GM20000 (cell line): Measurements from ENCODE around the gene CDX2.

ENCODE experiments used
- DNase-seq: peaks from one replicate; pipeline ENCODE4 v3.0.0; 2012; ENCODE audit warnings: low spot score
- TF ChIP-seq, protein P1 (sequence below): IDR thresholded peaks from 2 replicates; pipeline ENCODE4 v1.5.1; 2012; ENCODE audit warnings: mild to moderate bottlenecking, control low read depth; ENCODE audit errors: extremely low read depth, missing control alignments

Gene CDX2

DNA sequence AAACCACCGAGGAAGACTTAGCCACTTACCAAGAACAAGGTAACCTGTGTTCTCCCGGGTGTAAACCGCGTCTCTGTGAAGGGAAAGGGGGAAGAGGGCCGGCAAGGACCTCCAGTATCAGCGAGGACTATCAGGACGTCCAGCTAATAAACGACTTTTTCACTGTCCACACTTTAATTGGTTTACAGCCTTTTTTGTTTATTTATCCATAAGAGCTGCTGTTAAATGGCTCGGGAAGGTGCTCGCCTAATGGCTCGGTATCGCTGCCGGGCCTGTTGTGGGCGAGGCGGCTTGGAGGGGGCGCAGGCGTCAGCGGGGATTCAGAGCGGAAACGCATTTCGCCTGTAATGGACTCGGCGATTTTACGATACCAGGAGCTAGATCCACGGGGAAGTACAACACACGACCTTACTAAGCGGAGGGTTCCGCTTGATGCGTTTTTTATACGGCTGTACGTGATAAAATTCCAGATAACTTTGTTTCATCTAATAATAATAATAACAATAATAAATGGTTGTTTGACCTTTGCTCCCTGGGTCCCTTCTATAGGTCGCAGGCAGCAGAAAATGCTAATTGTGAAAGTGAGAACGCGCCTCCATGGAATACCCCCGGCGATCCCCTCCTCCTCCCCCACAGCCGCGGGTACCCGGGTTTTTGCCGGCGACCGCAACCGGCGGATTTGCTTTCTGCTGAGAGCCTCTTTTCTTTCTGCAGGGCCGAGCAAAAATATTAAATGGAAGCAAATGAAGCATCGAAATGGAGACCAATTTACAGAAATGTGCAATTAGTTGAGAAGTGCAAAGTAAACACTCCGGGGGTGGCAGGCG, 51.8 kb downstream of the CDX2 start:
- DNase-seq: no peak

DNA sequence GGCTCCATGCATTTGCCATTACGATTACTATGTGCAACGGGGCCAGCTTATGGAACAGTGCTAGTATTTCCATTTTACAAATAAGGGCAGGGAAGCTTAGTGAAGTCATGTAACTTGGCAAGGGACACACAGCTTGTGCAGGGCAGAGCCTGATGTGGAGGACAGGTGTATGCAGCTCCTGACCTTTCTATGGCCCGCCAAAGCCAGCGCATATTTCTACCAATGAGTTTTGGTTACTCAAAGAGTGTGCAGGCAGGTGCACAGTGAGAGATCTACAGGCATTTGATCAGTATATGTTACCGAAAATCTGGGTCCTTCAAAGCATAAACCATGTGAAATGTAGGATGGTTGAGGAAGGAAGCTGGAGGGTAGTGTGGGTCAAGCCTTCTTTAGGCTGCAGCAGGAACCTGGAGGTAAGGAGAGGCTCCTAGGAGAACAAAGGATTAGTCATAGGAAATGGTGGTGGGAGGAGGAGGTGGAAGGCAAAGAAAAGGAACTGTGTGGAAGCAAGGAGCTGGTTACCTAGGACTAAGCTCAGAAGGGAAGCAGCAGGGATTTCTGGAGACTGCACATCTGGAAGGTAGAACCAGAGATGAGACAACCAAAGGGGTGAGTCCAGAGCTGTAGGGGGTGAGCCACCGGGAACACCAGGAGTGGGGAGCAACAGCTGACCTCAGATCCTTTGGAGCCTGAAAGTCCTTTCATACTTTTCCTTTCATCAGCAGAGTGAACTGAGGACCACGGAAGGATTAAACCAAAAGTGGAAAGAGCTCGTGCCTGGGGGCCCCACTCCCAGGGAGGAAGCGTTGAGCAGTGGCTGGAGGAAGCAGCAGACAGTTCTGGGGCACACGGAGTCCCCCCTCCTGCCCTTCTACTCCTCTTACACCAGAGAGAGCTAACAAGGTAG, 53.6 kb downstream of the CDX2 start:
- TF ChIP-seq, protein P1, sequence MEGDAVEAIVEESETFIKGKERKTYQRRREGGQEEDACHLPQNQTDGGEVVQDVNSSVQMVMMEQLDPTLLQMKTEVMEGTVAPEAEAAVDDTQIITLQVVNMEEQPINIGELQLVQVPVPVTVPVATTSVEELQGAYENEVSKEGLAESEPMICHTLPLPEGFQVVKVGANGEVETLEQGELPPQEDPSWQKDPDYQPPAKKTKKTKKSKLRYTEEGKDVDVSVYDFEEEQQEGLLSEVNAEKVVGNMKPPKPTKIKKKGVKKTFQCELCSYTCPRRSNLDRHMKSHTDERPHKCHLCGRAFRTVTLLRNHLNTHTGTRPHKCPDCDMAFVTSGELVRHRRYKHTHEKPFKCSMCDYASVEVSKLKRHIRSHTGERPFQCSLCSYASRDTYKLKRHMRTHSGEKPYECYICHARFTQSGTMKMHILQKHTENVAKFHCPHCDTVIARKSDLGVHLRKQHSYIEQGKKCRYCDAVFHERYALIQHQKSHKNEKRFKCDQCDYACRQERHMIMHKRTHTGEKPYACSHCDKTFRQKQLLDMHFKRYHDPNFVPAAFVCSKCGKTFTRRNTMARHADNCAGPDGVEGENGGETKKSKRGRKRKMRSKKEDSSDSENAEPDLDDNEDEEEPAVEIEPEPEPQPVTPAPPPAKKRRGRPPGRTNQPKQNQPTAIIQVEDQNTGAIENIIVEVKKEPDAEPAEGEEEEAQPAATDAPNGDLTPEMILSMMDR: no peak
- no peak for DNase-seq

More for the DNA sequence above, 51.8 kb downstream of the CDX2 start:
- TF ChIP-seq, protein P1: no peak

DNA sequence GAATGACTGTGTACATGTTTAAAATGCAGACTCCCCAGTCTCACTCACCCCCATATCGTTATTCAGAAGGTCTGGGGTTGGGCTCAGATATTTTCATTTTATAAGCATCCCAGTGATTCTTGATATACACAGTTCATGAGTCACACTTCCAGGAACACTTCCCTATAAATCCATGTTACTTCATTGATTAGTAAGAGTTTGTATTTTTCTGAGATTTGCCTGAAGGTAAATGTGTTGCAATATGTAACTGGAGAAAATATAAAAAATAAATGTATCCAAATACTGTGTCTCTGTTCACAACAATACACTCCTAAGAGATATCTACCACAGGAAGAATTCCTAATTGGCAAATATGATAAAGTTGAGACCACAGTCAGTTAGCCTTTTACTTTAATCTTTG, 56.0 kb downstream of the CDX2 start:
- DNase-seq: no peak
- TF ChIP-seq, protein P1: no peak

DNA sequence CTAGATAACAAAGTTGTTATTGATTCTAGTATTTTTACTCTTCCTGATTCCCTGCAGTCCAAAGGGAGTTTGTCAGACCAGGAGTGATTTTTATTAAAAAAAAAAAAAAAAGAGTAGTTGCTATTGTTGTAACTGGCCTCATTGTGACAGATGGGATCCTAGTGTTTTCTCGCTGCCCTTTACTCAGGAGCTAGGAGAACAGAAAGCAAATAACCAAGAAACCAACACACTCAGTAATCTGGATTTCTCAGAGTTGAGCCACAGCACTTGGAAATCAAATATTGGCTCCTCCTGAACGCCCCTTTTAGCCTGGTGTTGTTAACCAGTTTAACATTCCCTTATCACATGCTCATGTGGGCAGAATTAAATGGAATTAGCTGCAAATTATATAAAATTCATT, 57.6 kb downstream of the CDX2 start:
- no peak for DNase-seq

More for the DNA sequence above, 57.6 kb downstream of the CDX2 start:
- TF ChIP-seq, protein P1: no peak
